Stimulated activated CD8-positive, alpha-beta memory T cell treated with anti-CD3 and anti-CD28 coated beads, Interleukin-15, amount 100 ng/mL, for 24 hours (primary cell): ENCODE results near the gene RBM46.
"Not testable (repeated sequence)": the region's sequence is repeated elsewhere in the genome, so short reads cannot be mapped to it uniquely, and the experiment has no call there.

Experiments
- DNase-seq: peaks from one replicate; pipeline ENCODE4 v3.0.0-alpha.2; 2020; ENCODE audit warnings: low read depth

Gene RBM46

GRCh38 chr4:154838155-154838554, 57.1 kb downstream of the RBM46 start:
- no peak for DNase-seq

- no peak for DNase-seq
Measured at GRCh38 chr4:154838694-154839093, 57.6 kb downstream of the RBM46 start.

GRCh38 chr4:154854362-154854761, 73.3 kb downstream of the RBM46 start:
- DNase-seq = no peak

- no peak for DNase-seq
Measured at GRCh38 chr4:154858166-154858565, 77.1 kb downstream of the RBM46 start.

GRCh38 chr4:154868414-154869194, 87.5 kb downstream of the RBM46 start:
- no peak for DNase-seq

- no peak for DNase-seq
Measured at GRCh38 chr4:154869301-154869700, 88.2 kb downstream of the RBM46 start.

GRCh38 chr4:154872198-154872597, 91.1 kb downstream of the RBM46 start:
- no peak for DNase-seq

GRCh38 chr4:154874049-154874448, 93.0 kb downstream of the RBM46 start:
- not testable (repeated sequence) for DNase-seq

GRCh38 chr4:154877110-154877760, 96.2 kb downstream of the RBM46 start:
- DNase-seq = no peak
